AG09309 (cell line): ENCODE data around the gene MTCH1.

Source experiments
- DNase-seq: peaks from one replicate; pipeline ENCODE4 v3.0.0-alpha.2; 2010; ENCODE audit warnings: low read depth
- H3K4me3 ChIP-seq: 2 replicates; pipeline ENCODE4 v1.5.1; 2011; ENCODE audit warnings: mild to moderate bottlenecking, low read depth, low read length, moderate library complexity; ENCODE audit not compliant: control insufficient read depth
- TF ChIP-seq, protein P1 (sequence below): IDR thresholded peaks from 2 replicates; pipeline ENCODE4 v1.5.1; 2011; ENCODE audit warnings: mild to moderate bottlenecking, low read depth, low read length, inconsistent platforms; ENCODE audit not compliant: insufficient read depth, control insufficient read depth; ENCODE audit errors: missing control alignments

The MTCH1 gene

DNA sequence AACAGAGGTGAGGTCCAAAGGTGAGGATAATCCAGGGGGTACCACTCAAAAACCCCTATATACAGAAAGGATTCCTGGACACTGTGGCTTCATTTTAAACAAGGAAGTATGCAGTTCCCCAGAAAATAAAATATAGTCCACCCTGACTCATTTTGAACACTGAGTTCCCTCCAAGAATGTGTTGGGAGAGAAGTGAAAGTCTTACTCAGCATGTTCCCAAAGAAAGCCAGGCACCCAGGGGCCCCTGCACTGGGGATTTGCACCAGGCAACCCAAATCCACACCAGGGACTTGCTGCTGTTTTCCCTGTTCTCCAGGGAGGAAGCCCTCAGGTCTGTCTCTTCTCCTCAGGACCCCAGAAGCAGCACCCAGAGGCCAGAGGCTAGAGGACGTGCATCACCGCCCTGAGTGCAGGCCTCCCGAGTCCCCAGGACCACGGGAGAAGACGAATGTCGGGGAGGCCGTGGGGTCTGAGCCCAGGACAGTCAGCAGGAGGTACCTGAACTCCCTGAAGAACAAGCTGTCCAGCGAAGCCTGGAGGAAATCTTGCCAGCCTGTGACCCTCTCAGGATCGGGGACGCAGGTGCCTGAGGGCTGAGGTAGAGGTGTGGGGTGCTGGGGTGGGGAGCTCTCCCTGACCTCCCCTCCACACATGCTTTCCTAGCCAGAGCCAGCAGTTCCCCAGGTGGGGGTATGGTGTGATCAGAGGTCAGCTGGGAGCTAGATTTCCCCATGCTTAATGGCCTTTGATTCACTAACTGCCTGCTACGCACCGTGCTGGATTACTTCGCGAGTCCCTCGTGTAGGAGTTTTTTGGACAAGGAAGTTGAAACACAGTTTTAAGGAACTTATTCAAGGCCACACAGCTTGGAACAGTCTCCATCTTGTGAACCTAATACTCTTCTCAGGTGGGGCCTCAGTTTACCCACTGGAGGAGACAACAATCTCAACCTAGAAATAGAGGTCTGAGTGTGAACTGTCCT is 22.8 kb upstream of the MTCH1 start:
- DNase-seq: no peak
- no peak overlapping the region for H3K4me3 ChIP-seq
- TF ChIP-seq, protein P1, sequence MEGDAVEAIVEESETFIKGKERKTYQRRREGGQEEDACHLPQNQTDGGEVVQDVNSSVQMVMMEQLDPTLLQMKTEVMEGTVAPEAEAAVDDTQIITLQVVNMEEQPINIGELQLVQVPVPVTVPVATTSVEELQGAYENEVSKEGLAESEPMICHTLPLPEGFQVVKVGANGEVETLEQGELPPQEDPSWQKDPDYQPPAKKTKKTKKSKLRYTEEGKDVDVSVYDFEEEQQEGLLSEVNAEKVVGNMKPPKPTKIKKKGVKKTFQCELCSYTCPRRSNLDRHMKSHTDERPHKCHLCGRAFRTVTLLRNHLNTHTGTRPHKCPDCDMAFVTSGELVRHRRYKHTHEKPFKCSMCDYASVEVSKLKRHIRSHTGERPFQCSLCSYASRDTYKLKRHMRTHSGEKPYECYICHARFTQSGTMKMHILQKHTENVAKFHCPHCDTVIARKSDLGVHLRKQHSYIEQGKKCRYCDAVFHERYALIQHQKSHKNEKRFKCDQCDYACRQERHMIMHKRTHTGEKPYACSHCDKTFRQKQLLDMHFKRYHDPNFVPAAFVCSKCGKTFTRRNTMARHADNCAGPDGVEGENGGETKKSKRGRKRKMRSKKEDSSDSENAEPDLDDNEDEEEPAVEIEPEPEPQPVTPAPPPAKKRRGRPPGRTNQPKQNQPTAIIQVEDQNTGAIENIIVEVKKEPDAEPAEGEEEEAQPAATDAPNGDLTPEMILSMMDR: no peak

- H3K4me3 ChIP-seq: no peak overlapping the region
- DNase-seq: no peak
- TF ChIP-seq, protein P1: no peak
Observed at GRCh38 chr6:37007340-37008043, 21.5 kb upstream of the MTCH1 start.

DNA sequence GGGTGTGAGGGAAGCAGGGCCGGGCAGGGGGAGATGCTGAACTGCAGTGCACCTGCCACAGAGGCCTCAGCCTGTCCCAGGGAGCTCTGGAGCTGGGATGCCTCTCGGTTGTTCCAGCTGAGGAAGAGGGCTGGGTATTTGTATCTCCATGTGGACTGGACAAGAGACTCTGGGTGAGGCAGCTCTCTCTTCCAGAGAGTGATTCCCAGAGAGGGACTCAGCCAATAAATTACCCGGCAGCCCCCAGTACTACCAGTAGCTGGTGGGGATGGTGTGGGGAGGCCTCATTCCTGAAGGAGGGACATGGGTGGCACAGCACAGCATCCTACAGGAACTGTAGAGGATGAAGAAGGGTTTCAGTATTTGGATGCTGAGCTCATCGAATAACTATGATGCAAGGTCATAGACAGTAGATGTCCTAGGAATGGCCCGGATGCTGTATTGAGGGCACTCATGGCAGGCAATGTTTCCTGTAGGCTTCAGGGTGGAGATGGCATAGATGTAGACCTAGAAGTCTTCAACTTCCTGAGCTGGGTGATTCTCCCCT is 20.9 kb upstream of the MTCH1 start:
- H3K4me3 ChIP-seq: no peak overlapping the region
- DNase-seq: no peak
- TF ChIP-seq, protein P1: no peak

DNA sequence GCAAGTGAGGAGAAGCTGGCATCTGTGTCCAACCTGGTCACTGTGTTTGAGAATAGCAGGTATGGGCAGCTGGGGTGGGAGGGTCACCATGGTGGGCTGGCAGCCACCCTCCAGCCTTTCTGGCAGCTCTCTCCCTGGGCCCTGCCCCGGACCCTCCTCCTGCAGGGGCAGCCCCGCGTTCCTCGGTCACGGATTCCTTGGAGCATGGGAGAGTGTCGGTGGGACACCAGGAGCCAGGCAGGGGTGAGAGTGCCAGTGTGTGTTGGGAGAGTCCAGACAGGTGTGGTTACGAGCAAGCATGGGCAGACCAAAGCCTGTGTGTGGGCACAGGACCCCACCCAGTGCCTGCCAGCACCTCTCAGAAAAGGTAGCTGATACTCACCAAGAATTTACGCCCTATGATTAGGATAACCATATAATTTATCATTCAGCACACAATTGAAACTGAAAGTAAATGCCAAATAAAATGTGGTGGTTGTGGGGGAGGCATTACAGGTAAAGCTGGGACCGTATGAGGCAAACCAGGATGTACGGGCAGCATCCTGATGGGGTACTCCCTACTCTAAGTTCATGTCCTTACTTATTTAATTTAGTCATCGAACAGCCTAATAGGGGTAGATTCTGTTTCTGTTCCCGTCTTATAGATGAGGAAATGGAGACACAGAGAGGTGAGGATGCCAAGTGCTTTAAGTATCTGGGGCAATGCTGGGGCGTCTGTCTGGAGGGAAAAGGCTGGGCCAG is 20.0 kb upstream of the MTCH1 start:
- no peak overlapping the region for H3K4me3 ChIP-seq

DNA sequence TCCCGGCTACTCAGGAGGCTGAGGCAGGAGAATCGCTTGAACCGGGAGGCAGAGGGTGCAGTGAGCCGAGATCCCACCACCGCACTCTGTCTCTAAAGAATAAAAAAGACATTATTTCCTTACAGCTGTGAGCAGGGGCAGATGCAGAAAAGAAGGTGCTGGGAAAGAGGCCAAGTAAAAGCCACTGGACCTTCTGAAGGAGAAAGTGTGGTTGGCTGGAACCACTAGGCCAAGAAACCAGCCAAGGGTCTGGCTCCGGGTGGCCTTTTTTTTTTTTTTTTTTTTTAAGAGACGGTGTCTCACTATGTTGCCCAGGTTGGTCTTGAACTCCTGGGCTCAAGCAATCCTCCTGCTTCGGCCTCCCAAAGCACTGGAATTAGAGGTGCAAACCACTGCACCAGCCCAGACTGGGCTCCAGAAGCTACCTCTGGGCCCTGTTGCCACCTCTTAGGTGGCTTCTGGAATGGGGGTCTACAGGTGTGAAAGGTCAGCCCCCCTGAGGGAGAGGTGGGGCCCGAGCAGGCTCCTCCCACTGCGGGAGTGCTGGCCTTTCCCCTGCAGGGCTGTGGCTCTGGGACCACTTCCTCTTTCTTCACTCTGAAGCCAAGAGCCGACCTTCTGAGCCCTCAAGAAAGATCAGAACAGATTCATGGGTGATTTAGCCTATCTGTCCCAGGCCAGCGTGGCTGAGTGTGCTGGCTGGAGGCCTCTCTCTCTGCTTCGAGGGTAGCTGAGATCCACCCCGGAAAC is 19.2 kb upstream of the MTCH1 start, which contains the start of gene FGD2:
Gene FGD2, plus strand, starts transcription at position 595 of the 750 bp plus-strand sequence. CDS start 163 bp downstream, outside the sequence.
- no peak within 1 kb of the TSS for H3K4me3 ChIP-seq
- TF ChIP-seq, protein P1: no peak
- DNase-seq: no peak

More for the DNA sequence above, 20.0 kb upstream of the MTCH1 start:
- DNase-seq: no peak
- TF ChIP-seq, protein P1: no peak
